ENCODE data around the gene SLC35F5. TPM values are rescaled to one million over a fixed set of nuclear protein-coding genes. Genes with fewer than 3 reads are reported as not detected.

The SLC35F5 gene
- total RNA-seq, 1 donor from 2014 or later: 55.7 TPM

DNA sequence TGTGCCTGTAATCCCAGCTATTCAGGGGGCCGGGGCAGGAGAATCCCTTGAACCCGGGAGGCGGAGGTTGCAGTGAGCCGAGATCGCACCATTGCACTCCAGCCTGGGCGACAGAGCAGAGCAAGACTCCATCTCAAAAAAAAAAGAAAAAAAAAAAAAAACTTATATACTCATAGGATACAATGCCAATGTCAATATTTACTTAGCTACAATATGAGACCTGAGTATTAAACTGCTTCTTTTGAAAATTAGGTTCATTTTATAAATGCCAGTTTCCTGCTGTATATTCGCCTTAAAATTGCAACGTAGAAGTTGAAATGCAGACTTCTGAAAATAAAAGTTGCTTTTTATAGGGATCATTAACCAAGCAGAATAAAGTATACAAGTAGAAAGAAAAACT, 2.3 kb downstream of the SLC35F5 start:
- Histone ChIP-seq H3K4me3 (peak overlapping the region; percentile 86 to 96), H3K36me3 (peaks cover 7 to 17% of the 10 kb centered on the region in 2 donors), H3K27me3 (no peaks in the 10 kb centered on the region), H3K27ac (no peak overlapping the region), H3K4me1 (peaks cover 4 to 12% of the 10 kb centered on the region in 2 donors), H3K9me3 (no peaks in the 10 kb centered on the region)
- intact Hi-C loops (cut with DNase I): loop anchor here (10.0 kb wide), 1 partner anchor 171 kb away; no protein-coding TSS in a partner anchor
- no peak for DNase-seq (ENCODE audit: low spot score in 2 of 2)
- TF ChIP-seq, protein P1, sequence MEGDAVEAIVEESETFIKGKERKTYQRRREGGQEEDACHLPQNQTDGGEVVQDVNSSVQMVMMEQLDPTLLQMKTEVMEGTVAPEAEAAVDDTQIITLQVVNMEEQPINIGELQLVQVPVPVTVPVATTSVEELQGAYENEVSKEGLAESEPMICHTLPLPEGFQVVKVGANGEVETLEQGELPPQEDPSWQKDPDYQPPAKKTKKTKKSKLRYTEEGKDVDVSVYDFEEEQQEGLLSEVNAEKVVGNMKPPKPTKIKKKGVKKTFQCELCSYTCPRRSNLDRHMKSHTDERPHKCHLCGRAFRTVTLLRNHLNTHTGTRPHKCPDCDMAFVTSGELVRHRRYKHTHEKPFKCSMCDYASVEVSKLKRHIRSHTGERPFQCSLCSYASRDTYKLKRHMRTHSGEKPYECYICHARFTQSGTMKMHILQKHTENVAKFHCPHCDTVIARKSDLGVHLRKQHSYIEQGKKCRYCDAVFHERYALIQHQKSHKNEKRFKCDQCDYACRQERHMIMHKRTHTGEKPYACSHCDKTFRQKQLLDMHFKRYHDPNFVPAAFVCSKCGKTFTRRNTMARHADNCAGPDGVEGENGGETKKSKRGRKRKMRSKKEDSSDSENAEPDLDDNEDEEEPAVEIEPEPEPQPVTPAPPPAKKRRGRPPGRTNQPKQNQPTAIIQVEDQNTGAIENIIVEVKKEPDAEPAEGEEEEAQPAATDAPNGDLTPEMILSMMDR (IDR thresholded peaks at IDR 0.05): no peak

DNA sequence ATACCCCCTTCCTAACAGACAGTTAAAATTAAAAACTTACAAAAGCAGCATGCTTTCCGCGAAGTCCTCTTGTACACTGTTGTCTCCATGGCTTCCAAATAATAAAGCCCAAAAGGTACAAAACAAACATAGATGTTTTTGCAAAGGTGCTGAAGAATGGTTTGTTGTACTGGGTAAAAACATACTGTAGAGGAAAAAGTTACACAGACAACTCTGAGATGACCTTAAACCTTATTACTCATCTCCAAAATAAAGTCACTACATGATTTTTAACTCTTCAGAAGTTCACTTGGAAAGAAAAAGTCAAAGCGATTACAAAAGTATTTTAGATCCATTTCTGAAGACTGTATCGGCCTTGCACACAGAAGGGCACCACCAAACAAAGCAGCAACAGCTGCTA, 6.1 kb downstream of the SLC35F5 start:
- H3K9me3 ChIP-seq: no peaks in the 10 kb centered on the region
- no peak overlapping the region for H3K27ac ChIP-seq
- intact Hi-C loops (cut with DNase I): loop anchor here (10.0 kb wide), 1 partner anchor 174 kb away; no protein-coding TSS in a partner anchor
- H3K4me1 ChIP-seq: peaks cover 0 to 6% of the 10 kb centered on the region in 2 donors
- H3K27me3 ChIP-seq: no peaks in the 10 kb centered on the region
- TF ChIP-seq, protein P1 (IDR thresholded peaks at IDR 0.05): no peak
- DNase-seq (ENCODE audit: low spot score in 2 of 2): no peak
- H3K4me3 ChIP-seq: no peak overlapping the region
- peaks cover 23 to 40% of the 10 kb centered on the region in 2 donors for H3K36me3 ChIP-seq

DNA sequence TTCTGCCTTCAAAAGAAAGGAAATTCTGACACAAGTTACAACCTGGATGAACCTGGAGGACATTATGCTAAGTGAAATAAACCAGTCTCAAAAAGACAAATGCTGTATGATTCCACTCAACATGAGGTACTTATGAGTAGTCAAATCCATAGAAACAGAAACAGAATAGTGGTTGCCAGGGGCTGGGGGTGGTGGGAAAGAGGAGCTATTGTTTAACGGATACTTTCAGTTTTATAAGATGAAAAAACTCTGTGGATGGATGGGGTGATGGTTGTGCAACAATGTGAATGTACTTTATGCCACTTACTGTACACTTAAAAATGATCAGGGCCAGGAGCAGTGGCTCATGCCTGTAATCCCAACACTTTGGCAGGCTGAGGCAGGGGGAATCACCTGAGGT, 15.4 kb downstream of the SLC35F5 start:
- no peaks in the 10 kb centered on the region for H3K4me1 ChIP-seq
- no peaks in the 10 kb centered on the region for H3K9me3 ChIP-seq
- no peaks in the 10 kb centered on the region for H3K27me3 ChIP-seq
- intact Hi-C loops (cut with DNase I): no loop called here
- no peak for DNase-seq (ENCODE audit: low spot score in 2 of 2)
- H3K4me3 ChIP-seq: no peak overlapping the region
- TF ChIP-seq, protein P1 (IDR thresholded peaks at IDR 0.05): no peak
- H3K36me3 ChIP-seq: peaks cover 45 to 88% of the 10 kb centered on the region in 2 donors
- no peak overlapping the region for H3K27ac ChIP-seq

DNA sequence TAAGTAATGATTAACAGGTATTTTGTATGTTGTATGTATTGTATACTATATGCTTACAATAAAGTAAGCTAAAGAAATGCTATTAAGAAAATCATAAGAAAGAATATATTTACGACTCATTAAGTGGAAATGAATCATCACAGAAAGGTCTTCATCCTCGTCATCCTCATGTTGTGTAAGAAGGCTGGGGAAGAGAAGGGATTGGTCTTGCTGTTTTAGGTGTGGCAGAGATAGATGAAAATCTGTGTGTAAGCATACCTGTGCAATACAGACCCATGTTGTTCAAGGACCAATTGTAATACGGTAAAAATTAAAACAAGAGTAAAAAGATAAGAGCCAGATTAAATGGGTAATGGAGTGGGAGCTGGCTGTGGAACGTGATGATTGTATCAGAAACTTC, 16.6 kb downstream of the SLC35F5 start:
- intact Hi-C loops (cut with DNase I): no loop called here
- no peak overlapping the region for H3K27ac ChIP-seq
- H3K4me3 ChIP-seq: no peak overlapping the region
- peaks cover 40 to 81% of the 10 kb centered on the region in 2 donors for H3K36me3 ChIP-seq
- no peaks in the 10 kb centered on the region for H3K4me1 ChIP-seq
- no peaks in the 10 kb centered on the region for H3K27me3 ChIP-seq
- no peaks in the 10 kb centered on the region for H3K9me3 ChIP-seq
- TF ChIP-seq, protein P1 (IDR thresholded peaks at IDR 0.05): no peak
- no peak for DNase-seq (ENCODE audit: low spot score in 2 of 2)

DNA sequence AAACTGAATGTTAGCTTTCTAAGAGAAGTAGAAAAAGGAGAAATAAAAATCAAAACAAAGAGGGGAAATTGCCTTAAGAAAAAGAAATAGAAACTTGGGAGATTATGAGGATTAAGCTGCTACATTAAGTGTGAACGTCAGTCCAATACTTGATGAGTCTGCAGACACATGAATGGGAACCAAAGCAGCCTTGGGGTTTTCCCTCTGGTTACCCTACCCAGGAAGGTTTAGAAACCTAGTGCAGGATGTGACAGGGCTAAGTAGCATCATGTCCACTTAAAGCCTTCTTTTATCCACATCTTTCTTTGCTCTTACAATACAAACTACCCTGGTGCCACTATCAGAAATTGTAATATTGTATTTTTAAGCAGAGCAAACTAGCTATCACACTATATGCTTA, 22.3 kb downstream of the SLC35F5 start:
- no peaks in the 10 kb centered on the region for H3K9me3 ChIP-seq
- intact Hi-C loops (cut with DNase I): no loop called here
- DNase-seq (ENCODE audit: low spot score in 2 of 2): no peak
- no peak overlapping the region for H3K27ac ChIP-seq
- peaks cover 7 to 63% of the 10 kb centered on the region in 2 donors for H3K36me3 ChIP-seq
- no peaks in the 10 kb centered on the region for H3K27me3 ChIP-seq
- no peaks in the 10 kb centered on the region for H3K4me1 ChIP-seq
- TF ChIP-seq, protein P1 (IDR thresholded peaks at IDR 0.05): no peak
- H3K4me3 ChIP-seq: no peak overlapping the region

DNA sequence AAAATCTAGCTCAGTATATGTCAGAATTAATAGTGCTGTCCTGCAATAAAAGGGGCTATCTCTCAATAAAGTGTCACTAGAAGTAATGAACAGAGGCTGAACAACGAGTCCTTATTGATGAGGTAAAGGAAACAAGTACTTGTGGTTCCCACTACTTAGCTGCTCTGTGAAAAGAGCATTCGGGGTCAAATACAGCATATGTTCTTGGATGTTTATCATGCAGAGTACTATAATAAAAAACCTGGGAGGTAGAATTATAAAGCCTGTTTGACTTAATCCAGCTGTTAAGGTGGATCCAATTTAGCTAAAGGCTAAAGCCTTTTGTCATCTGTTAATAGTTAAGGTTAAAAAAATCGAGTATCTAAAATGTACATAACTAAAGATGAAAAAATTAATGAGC, 32.4 kb downstream of the SLC35F5 start:
- no peaks in the 10 kb centered on the region for H3K4me1 ChIP-seq
- H3K36me3 ChIP-seq: peaks cover 37 to 50% of the 10 kb centered on the region in 2 donors
- no peak overlapping the region for H3K4me3 ChIP-seq
- no peaks in the 10 kb centered on the region for H3K27me3 ChIP-seq
- TF ChIP-seq, protein P1 (IDR thresholded peaks at IDR 0.05): no peak
- no peak for DNase-seq (ENCODE audit: low spot score in 2 of 2)
- intact Hi-C loops (cut with DNase I): no loop called here
- no peaks in the 10 kb centered on the region for H3K9me3 ChIP-seq
- no peak overlapping the region for H3K27ac ChIP-seq
